ENCODE data around the gene FBLN1. TPM values are rescaled to one million over a fixed set of nuclear protein-coding genes. Genes with fewer than 3 reads are reported as not detected.

Gene FBLN1
- total RNA-seq, 1 experiment from 2014 or later: 23.4 TPM

DNA sequence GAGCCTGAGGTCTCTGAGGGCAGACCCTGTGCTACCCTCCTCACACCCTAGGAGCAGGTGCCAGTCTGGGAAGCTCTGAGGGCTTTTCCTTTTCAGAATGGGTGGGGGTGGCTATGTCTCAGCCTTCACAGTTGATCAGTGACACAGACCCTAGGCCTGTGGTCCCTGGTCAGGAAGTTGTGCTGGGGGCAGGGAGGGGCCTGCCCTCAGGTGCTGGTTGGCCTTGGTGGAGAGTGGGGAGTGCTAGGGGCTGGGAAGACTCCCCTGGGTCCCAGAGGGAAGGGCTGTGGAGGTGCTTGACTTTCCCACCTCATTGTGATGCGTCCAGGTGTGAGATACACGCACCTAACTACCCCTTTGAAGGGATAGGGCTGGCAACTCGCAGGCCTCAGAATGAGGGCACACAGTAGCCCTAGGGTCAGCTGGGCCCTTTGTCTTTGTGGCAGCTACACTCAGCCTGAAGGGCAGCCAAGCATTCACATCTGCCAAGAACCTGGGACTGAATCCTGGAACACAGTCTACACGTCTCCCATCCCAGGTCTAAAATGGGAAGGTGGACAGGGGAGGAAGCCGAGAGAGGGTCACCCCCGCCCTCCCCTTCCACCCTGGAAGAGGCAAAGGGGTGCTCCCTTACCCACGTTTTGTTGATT is 137.7 kb downstream of the FBLN1 start:
- DNase-seq (ENCODE audit: low read depth, low spot score) (no peak), ATAC-seq (no peak)
- Histone ChIP-seq H3K27ac (ENCODE audit: low read depth, low read length) (no peak overlapping the region; the same call in 1 of the 2 replicates), H3K4me1 (ENCODE audit: control insufficient read depth in 1 of 2, insufficient read depth in 2 of 2, low read length in 2 of 2) (peaks cover 18 to 43% of the 10 kb centered on the region in 2 experiments), H3K4me2 (ENCODE audit: low read length) (0 out of 2 replicates have a peak overlapping the region, but pooled peaks have one; percentile 71), H3K4me3 (replicated peaks in 1 of 2; ENCODE audit: low read depth in 1 of 2, low read length in 2 of 2) (no peak overlapping the region), H4K20me1 (ENCODE audit: insufficient read depth) (no peaks in the 10 kb centered on the region), H2AFZ (ENCODE audit: low read depth, low read length, poor library complexity, severe bottlenecking) (no peak overlapping the region), H3K79me2 (ENCODE audit: insufficient read depth, low read length) (no peaks in the 10 kb centered on the region), H3K27me3 (ENCODE audit: insufficient read depth, low read length) (no peaks in the 10 kb centered on the region), H3K9me2 (ENCODE audit: insufficient read depth) (no peaks in the 10 kb centered on the region), H3K9ac (ENCODE audit: low read length) (no peak overlapping the region), H3K36me3 (ENCODE audit: control insufficient read depth in 1 of 2, insufficient read depth in 2 of 2, low read length in 2 of 2) (no peaks in the 10 kb centered on the region), H3K9me3 (ENCODE audit: control insufficient read depth in 1 of 2, insufficient read depth in 1 of 2, low read depth in 1 of 2, low read length in 2 of 2) (no peaks in the 10 kb centered on the region)
- POLR2A ChIA-PET: interaction anchor here (1.2 kb wide), 1 partner anchor 14 kb away, joined by 5 read pairs; no protein-coding TSS in a partner anchor
- RAD21 ChIA-PET (ENCODE audit: low non-redundant PET in 1 of 2, low total read pairs in 2 of 2, uncharacterized antibody in 2 of 2, unreplicated experiment in 2 of 2): interaction anchor here in 1 of 2 experiments (0.6 kb wide), 1 partner anchor 337 kb away, joined by 3 read pairs; the partner anchor contains the start of gene WNT7B
- no TSS peak for BruUV-seq (replicated peaks)
- CTCF ChIA-PET: no interaction called here
- TF ChIP-seq, protein P1, sequence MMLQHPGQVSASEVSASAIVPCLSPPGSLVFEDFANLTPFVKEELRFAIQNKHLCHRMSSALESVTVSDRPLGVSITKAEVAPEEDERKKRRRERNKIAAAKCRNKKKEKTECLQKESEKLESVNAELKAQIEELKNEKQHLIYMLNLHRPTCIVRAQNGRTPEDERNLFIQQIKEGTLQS (IDR thresholded peaks at IDR 0.05): no peak
- TF ChIP-seq SP1 (IDR thresholded peaks at IDR 0.05; ENCODE audit: low read depth) (no peak), YY1 (IDR thresholded peaks at IDR 0.05; ENCODE audit: extremely low read depth, insufficient replicate concordance, low read depth, low read length) (no peak), FOSL1 (IDR thresholded peaks at IDR 0.05; ENCODE audit: low read depth) (no peak), ZFX (IDR thresholded peaks at IDR 0.05) (no peak), ZNF274 (IDR thresholded peaks at IDR 0.05; ENCODE audit: low read depth, low read length) (no peak), TCF7L2 (IDR thresholded peaks at IDR 0.05; ENCODE audit: borderline replicate concordance, extremely low read depth, insufficient read depth, insufficient read length) (no peak), SIN3A (IDR thresholded peaks at IDR 0.05; ENCODE audit: low read depth) (no peak), EGR1 (IDR thresholded peaks at IDR 0.05; ENCODE audit: low read depth) (no peak), JUND (IDR thresholded peaks at IDR 0.05) (no peak), SRF (IDR thresholded peaks at IDR 0.05; ENCODE audit: low read depth) (no peak), EZH2 (IDR thresholded peaks at IDR 0.05) (no peak), CEBPB (IDR thresholded peaks at IDR 0.05; ENCODE audit: low read depth) (no peak), POLR2A (IDR thresholded peaks at IDR 0.05; ENCODE audit: borderline replicate concordance, extremely low read depth, insufficient read depth, insufficient read length) (no peak)
- TF ChIP-seq, protein P2, sequence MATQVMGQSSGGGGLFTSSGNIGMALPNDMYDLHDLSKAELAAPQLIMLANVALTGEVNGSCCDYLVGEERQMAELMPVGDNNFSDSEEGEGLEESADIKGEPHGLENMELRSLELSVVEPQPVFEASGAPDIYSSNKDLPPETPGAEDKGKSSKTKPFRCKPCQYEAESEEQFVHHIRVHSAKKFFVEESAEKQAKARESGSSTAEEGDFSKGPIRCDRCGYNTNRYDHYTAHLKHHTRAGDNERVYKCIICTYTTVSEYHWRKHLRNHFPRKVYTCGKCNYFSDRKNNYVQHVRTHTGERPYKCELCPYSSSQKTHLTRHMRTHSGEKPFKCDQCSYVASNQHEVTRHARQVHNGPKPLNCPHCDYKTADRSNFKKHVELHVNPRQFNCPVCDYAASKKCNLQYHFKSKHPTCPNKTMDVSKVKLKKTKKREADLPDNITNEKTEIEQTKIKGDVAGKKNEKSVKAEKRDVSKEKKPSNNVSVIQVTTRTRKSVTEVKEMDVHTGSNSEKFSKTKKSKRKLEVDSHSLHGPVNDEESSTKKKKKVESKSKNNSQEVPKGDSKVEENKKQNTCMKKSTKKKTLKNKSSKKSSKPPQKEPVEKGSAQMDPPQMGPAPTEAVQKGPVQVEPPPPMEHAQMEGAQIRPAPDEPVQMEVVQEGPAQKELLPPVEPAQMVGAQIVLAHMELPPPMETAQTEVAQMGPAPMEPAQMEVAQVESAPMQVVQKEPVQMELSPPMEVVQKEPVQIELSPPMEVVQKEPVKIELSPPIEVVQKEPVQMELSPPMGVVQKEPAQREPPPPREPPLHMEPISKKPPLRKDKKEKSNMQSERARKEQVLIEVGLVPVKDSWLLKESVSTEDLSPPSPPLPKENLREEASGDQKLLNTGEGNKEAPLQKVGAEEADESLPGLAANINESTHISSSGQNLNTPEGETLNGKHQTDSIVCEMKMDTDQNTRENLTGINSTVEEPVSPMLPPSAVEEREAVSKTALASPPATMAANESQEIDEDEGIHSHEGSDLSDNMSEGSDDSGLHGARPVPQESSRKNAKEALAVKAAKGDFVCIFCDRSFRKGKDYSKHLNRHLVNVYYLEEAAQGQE (IDR thresholded peaks at IDR 0.05; ENCODE audit: low read depth): no peak
- TF ChIP-seq, protein P3, sequence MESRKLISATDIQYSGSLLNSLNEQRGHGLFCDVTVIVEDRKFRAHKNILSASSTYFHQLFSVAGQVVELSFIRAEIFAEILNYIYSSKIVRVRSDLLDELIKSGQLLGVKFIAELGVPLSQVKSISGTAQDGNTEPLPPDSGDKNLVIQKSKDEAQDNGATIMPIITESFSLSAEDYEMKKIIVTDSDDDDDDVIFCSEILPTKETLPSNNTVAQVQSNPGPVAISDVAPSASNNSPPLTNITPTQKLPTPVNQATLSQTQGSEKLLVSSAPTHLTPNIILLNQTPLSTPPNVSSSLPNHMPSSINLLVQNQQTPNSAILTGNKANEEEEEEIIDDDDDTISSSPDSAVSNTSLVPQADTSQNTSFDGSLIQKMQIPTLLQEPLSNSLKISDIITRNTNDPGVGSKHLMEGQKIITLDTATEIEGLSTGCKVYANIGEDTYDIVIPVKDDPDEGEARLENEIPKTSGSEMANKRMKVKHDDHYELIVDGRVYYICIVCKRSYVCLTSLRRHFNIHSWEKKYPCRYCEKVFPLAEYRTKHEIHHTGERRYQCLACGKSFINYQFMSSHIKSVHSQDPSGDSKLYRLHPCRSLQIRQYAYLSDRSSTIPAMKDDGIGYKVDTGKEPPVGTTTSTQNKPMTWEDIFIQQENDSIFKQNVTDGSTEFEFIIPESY (IDR thresholded peaks at IDR 0.05; ENCODE audit: extremely low read depth, insufficient replicate concordance, low read length): no peak
- TF ChIP-seq, protein P4, sequence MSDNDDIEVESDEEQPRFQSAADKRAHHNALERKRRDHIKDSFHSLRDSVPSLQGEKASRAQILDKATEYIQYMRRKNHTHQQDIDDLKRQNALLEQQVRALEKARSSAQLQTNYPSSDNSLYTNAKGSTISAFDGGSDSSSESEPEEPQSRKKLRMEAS (IDR thresholded peaks at IDR 0.05): no peak
- intact Hi-C loops (cut with micrococcal nuclease): loop anchor here (10.0 kb wide), 1 partner anchor 224 kb away; no protein-coding TSS in a partner anchor

Measured in HCT116 (cell line).